GM21717 (cell line): ENCODE results near the gene CFTR.
"Not testable (repeated sequence)": the region's sequence is repeated elsewhere in the genome, so short reads cannot be mapped to it uniquely, and the experiment has no call there.

Source experiments
- ATAC-seq: cut with Tn5 transposase; IDR thresholded peaks from one replicate; pipeline ENCODE4 v1.9.1; 2021; ENCODE audit warnings: mild to moderate bottlenecking, moderate library complexity; ENCODE audit not compliant: unreplicated experiment

CFTR gene

GRCh38 chr7:117493460-117493859 lies 13.6 kb downstream of the CFTR start:
- no peak for ATAC-seq

- ATAC-seq: no peak
Observed at GRCh38 chr7:117495308-117495707, 15.5 kb downstream of the CFTR start.

GRCh38 chr7:117502331-117502730 lies 22.5 kb downstream of the CFTR start:
- no peak for ATAC-seq

- no peak for ATAC-seq
Observed at GRCh38 chr7:117505238-117505637, 25.4 kb downstream of the CFTR start.

GRCh38 chr7:117508676-117509075 lies 28.9 kb downstream of the CFTR start:
- ATAC-seq: no peak

GRCh38 chr7:117517194-117517593 lies 37.4 kb downstream of the CFTR start:
- not testable (repeated sequence) for ATAC-seq

- no peak for ATAC-seq
Observed at GRCh38 chr7:117530390-117530789, 50.6 kb downstream of the CFTR start.

- ATAC-seq: no peak
Observed at GRCh38 chr7:117531595-117532244, 51.9 kb downstream of the CFTR start.

GRCh38 chr7:117538053-117538452 lies 58.2 kb downstream of the CFTR start:
- ATAC-seq: no peak

GRCh38 chr7:117544061-117544460 lies 64.2 kb downstream of the CFTR start:
- ATAC-seq: no peak

GRCh38 chr7:117548035-117548434 lies 68.2 kb downstream of the CFTR start:
- no peak for ATAC-seq

- ATAC-seq: no peak
Observed at GRCh38 chr7:117550625-117551024, 70.8 kb downstream of the CFTR start.

GRCh38 chr7:117552660-117553059 lies 72.8 kb downstream of the CFTR start:
- no peak for ATAC-seq

- ATAC-seq: no peak
Observed at GRCh38 chr7:117555260-117555659, 75.4 kb downstream of the CFTR start.

GRCh38 chr7:117559391-117559790 lies 79.6 kb downstream of the CFTR start:
- no peak for ATAC-seq

GRCh38 chr7:117560030-117560429 lies 80.2 kb downstream of the CFTR start:
- no peak for ATAC-seq

GRCh38 chr7:117562759-117563158 lies 82.9 kb downstream of the CFTR start:
- ATAC-seq: no peak

GRCh38 chr7:117564080-117564479 lies 84.3 kb downstream of the CFTR start:
- ATAC-seq: peak; percentile 74

GRCh38 chr7:117564627-117565026 lies 84.8 kb downstream of the CFTR start:
- no peak for ATAC-seq

- no peak for ATAC-seq
Observed at GRCh38 chr7:117565226-117565625, 85.4 kb downstream of the CFTR start.

- ATAC-seq: no peak
Observed at GRCh38 chr7:117567781-117568180, 88.0 kb downstream of the CFTR start.

- ATAC-seq: no peak
Observed at GRCh38 chr7:117572856-117573620, 93.2 kb downstream of the CFTR start.

- no peak for ATAC-seq
Observed at GRCh38 chr7:117581424-117581823, 101.6 kb downstream of the CFTR start.
